ENCODE data around the gene MYORG.
A peak's percentile ranks its signal among the peaks of the same experiment; 100 is the strongest.

MYORG gene

GRCh38 chr9:34384368-34385165 lies 7.9 kb upstream of the MYORG start:
- no peak for DNase-seq (ENCODE audit: low spot score)

- DNase-seq (ENCODE audit: low spot score) = no peak
Measured at GRCh38 chr9:34383904-34384303, 7.2 kb upstream of the MYORG start.

- DNase-seq (ENCODE audit: low spot score) = no peak
Measured at GRCh38 chr9:34382879-34383278, 6.2 kb upstream of the MYORG start.

GRCh38 chr9:34382054-34382453 lies 5.4 kb upstream of the MYORG start:
- DNase-seq (ENCODE audit: low spot score) = no peak

GRCh38 chr9:34381323-34381722 lies 4.6 kb upstream of the MYORG start:
- DNase-seq (ENCODE audit: low spot score) = no peak

- peak; percentile 74 for DNase-seq (ENCODE audit: low spot score)
Measured at GRCh38 chr9:34380511-34381315, 4.0 kb upstream of the MYORG start.

GRCh38 chr9:34380034-34380510 lies 3.4 kb upstream of the MYORG start:
- no peak for DNase-seq (ENCODE audit: low spot score)

- DNase-seq (ENCODE audit: low spot score) = peak; percentile 94
Measured at GRCh38 chr9:34379334-34380033, 2.8 kb upstream of the MYORG start.

GRCh38 chr9:34378376-34379060 lies 1.8 kb upstream of the MYORG start:
- DNase-seq (ENCODE audit: low spot score) = no peak

- no peak for DNase-seq (ENCODE audit: low spot score)
Measured at GRCh38 chr9:34377404-34377746, 677 bp upstream of the MYORG start.

GRCh38 chr9:34375901-34376595 lies 650 bp downstream of the MYORG start:
- peak; percentile 56 for DNase-seq (ENCODE audit: low spot score)

- no peak for DNase-seq (ENCODE audit: low spot score)
Measured at GRCh38 chr9:34374905-34375552, 1.7 kb downstream of the MYORG start.

GRCh38 chr9:34374339-34374738 lies 2.4 kb downstream of the MYORG start:
- no peak for DNase-seq (ENCODE audit: low spot score)

GRCh38 chr9:34373749-34374148 lies 2.9 kb downstream of the MYORG start:
- DNase-seq (ENCODE audit: low spot score) = no peak

GRCh38 chr9:34372467-34373011 lies 4.2 kb downstream of the MYORG start:
- DNase-seq (ENCODE audit: low spot score) = no peak

GRCh38 chr9:34371886-34372466 lies 4.7 kb downstream of the MYORG start:
- DNase-seq (ENCODE audit: low spot score) = no peak

GRCh38 chr9:34370970-34371880 lies 5.5 kb downstream of the MYORG start:
- DNase-seq (ENCODE audit: low spot score) = peak; percentile 10

- no peak for DNase-seq (ENCODE audit: low spot score)
Measured at GRCh38 chr9:34370335-34370969, 6.2 kb downstream of the MYORG start.

GRCh38 chr9:34369636-34370035 lies 7.1 kb downstream of the MYORG start:
- DNase-seq (ENCODE audit: low spot score) = no peak
